HL-60 (cell line): Measurements from ENCODE around the gene MRGPRX2.
A peak's percentile ranks its signal among the peaks of the same experiment; 100 is the strongest.

ENCODE experiments used
- CTCF ChIP-seq: IDR thresholded peaks from one replicate; pipeline ENCODE4 v1.5.1; 2011; ENCODE audit warnings: low read length, control low read depth, inconsistent platforms; ENCODE audit not compliant: insufficient read depth
- GABPA ChIP-seq: IDR thresholded peaks from 2 replicates; pipeline ENCODE4 v1.6.1; 2012; ENCODE audit warnings: low read depth
- POLR2AphosphoS5 ChIP-seq: IDR thresholded peaks from 2 replicates; pipeline ENCODE4 v1.6.1; 2012; ENCODE audit warnings: low read depth
- REST ChIP-seq: IDR thresholded peaks from 2 replicates; pipeline ENCODE4 v1.6.1; 2012; ENCODE audit warnings: low read depth; ENCODE audit not compliant: insufficient replicate concordance
- SPI1 ChIP-seq: IDR thresholded peaks from 2 replicates; pipeline ENCODE4 v1.6.1; 2012; ENCODE audit warnings: low read depth, mild to moderate bottlenecking, borderline replicate concordance

GRCh38 chr11:19071255-19071654, 10.7 kb upstream of the MRGPRX2 start:
- TF ChIP-seq CTCF (peak; percentile 96), POLR2AphosphoS5 (no peak), GABPA (no peak), REST (no peak), SPI1 (no peak)
